Ovary (tissue), 9 donors: ENCODE measurements around the gene WFDC5. TPM values are rescaled to one million over a fixed set of nuclear protein-coding genes. Genes with fewer than 3 reads are reported as not detected.

ENCODE experiments used
- DNase-seq, 5 donors: peaks; one replicate each; pipeline ENCODE4 v3.0.0-alpha.2; 2019 to 2020
- H3K27ac ChIP-seq, 2 donors: fragments of 200-600 bp; one replicate each; pipeline versions ENCODE4 v1.5.1 to v1.8.0; 2019 to 2022
- H3K27me3 ChIP-seq: fragments of 200-600 bp; one replicate; pipeline ENCODE4 v1.8.0; 2022
- H3K36me3 ChIP-seq: fragments of 200-600 bp; sonication (generic); one replicate; pipeline ENCODE4 v1.5.1; 2019
- H3K4me1 ChIP-seq: one replicate; pipeline ENCODE4 v1.8.1; 2013; ENCODE audit warnings: mild to moderate bottlenecking, moderate library complexity; ENCODE audit not compliant: insufficient read depth
- H3K4me3 ChIP-seq: fragments of 200-600 bp; sonication (generic); one replicate; pipeline ENCODE4 v1.5.1; 2017
- H3K9me3 ChIP-seq, 2 donors: fragments of 200-600 bp in 1 of 2; sonication (generic) in 1 of 2; one replicate each; pipeline versions ENCODE4 v1.5.1 to v1.8.1; 2013 to 2019; ENCODE audit warnings: mild to moderate bottlenecking in 1 of 2, moderate library complexity in 1 of 2
- EP300 ChIP-seq: sonication (generic); formaldehyde crosslinking; IDR thresholded peaks from one replicate; pipeline ENCODE4 v1.6.1; 2017; ENCODE audit warnings: antibody characterized with exemption
- POLR2A ChIP-seq: fragments of 450-650 bp; IDR thresholded peaks from one replicate; pipeline ENCODE4 v1.6.1; 2017; ENCODE audit warnings: antibody characterized with exemption, mild to moderate bottlenecking, moderate library complexity
- WGBS, 3 donors: extraction: QIAGEN DNeasy Blood & Tissue Kit in 1 of 3; methylation state at CpG; one replicate each; pipeline versions ENCODE4 v1.1.5 to v1.1.7; 2013 to 2017; 5-methylcytosine and 5-hydroxymethylcytosine counted together
- intact Hi-C, 4 donors: fragments of 100-400 bp; cut with DNase I; formaldehyde crosslinking; loops; one replicate each; pipeline versions ENCODE4 v1.11.0 to v1.15.1; 2022 to 2023
- polyA plus RNA-seq, 2 donors: library from polyadenylated mRNA; stranded (reverse); fragments of 200-250 nt in 1 of 2; fragments of 350-450 nt in 1 of 2; fragmentation: Illumina TruSeq in 1 of 2; extraction: RNeasy Lipid Tissue Mini Kit (QIAGEN cat#74804) in 1 of 2; gene quantifications; one replicate each; pipeline ENCODE4 v1.2.3, GENCODE V29; 2013 to 2014
- total RNA-seq, 7 donors: library from RNA; depleted of rRNA in 2 of 7; stranded (reverse); fragments of >200 nt in 2 of 7; fragmentation: NEBNext Ultra II Directional in 3 of 7; extraction: Animal tissue kit (Norgen Biotek cat#: 25700) in 3 of 7; gene quantifications; one replicate each; pipeline versions ENCODE4 v1.1.0 to v1.2.4, GENCODE V29; 2016 to 2023
- TF ChIP-seq, protein P1 (sequence below), 3 donors: fragments of 450-650 bp in 2 of 3; fragments of 200-600 bp in 1 of 3; IDR thresholded peaks; one replicate each; pipeline versions ENCODE4 v1.5.1 to v1.8.0; 2016 to 2022; ENCODE audit warnings: antibody characterized with exemption in 3 of 3, mild to moderate bottlenecking in 1 of 3
- donor health status: DM: no; HTN: no; CAD: no; lungs with moderate emphysema.
- donor health status: DM: no; HTN: no; CAD: no.
- donor health status: Bipolar disorder and iron deficiency.
- donor health status: DM: yes; HTN: yes; CAD: no.
- donor health status: DM: no; HTN: no; CAD: no.
- donor health status: DM: yes; HTN: yes; CAD: no.

Gene WFDC5
- total and polyA plus RNA-seq, 9 donors, result not detected

DNA sequence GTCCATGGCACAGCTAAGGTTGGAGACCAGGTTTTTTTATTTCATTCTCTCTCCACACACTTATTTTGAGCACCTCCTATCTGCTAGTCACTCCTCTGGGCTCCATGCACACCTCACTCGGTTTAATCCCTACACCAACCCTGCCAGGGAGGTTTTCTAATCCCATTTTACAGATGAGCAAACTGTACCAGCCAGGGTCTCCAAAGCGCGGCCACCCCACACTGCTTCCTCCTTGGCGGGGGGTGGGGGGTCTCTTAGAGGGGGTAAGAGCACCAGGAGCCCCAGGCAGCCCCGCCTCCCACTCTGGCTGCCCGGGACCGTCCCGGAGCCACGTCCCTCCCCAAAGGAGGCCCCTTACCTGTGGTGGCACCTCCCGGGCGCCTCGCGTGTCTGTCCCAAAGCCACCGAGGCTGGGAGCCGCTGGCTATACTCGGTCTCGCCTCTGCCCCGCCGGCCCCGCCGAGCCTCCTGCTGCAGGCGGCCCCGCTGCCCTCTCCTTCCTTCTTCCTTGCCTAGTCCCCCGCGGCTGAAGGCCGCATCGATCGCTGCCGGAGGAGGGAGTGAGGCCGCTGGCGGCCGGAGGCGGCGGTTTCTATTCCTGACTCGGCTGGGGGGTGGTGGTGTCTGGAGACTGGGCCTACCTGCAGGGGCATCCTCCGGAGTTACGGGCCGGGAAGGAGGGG is 14.3 kb downstream of the WFDC5 start, which contains the start of gene KCNS1:
KCNS1 (minus strand) TSS at position 565 of the 683 bp plus-strand sequence. CDS start 1,891 bp downstream, outside the sequence.
- H3K9me3 ChIP-seq, result no peaks in the 10 kb centered on the region
- TF ChIP-seq POLR2A (no peak), EP300 (no peak)
- TF ChIP-seq, protein P1, sequence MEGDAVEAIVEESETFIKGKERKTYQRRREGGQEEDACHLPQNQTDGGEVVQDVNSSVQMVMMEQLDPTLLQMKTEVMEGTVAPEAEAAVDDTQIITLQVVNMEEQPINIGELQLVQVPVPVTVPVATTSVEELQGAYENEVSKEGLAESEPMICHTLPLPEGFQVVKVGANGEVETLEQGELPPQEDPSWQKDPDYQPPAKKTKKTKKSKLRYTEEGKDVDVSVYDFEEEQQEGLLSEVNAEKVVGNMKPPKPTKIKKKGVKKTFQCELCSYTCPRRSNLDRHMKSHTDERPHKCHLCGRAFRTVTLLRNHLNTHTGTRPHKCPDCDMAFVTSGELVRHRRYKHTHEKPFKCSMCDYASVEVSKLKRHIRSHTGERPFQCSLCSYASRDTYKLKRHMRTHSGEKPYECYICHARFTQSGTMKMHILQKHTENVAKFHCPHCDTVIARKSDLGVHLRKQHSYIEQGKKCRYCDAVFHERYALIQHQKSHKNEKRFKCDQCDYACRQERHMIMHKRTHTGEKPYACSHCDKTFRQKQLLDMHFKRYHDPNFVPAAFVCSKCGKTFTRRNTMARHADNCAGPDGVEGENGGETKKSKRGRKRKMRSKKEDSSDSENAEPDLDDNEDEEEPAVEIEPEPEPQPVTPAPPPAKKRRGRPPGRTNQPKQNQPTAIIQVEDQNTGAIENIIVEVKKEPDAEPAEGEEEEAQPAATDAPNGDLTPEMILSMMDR (IDR thresholded peaks at IDR 0.05), result no peak
- H3K4me1 ChIP-seq, result no peaks in the 10 kb centered on the region
- no peaks in the 10 kb centered on the region for H3K27me3 ChIP-seq
- H3K4me3 ChIP-seq, result no peak within 1 kb of the TSS
- no peak within 1 kb of the TSS for H3K27ac ChIP-seq
- intact Hi-C loops, result no loop called here
- DNase-seq, result no peak
- WGBS, 3 donors, result 3 to 8% (median 7%) methylated on average over 20 to 38 of the region's 38 CpGs
- H3K36me3 ChIP-seq, result no peaks in the 10 kb centered on the region

DNA sequence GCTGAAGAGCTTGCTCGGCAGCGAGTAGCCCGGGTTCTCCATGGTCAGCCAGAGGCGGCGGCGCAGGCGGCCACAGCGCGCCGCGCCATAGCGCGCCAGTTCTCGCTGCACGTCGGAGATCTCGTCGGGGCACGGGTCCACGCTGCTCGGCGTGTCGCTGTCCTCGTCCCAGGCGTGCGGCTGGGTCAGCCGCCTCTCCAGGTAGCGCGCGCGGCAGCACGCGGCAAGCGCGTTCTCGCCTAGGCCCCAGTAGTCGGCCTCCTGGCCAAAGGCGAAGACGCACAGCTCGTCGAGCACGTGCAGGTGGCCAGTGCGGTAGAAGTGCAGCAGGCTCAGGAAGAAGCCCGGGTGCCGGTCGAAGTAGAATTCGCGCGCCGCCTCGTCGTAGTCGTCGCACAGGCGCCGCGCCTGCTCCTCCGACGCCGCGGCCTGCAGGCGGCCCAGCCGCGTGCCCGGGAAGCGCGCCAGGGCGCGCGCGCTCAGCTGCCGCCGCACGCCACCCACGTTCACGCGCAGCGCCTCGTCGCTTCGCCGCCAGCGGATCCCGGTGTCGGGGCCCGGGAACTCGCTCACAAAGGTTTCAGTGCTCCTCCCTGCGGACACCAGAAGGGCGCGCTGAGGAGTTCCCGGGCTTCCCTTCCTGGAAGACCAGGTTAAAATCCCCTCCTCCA is 16.7 kb downstream of the WFDC5 start:
- intact Hi-C loops, result loop anchor here (5.0 to 10.0 kb wide), 2 partner anchors 83 to 86 kb away; no protein-coding TSS in a partner anchor
- Histone ChIP-seq H3K9me3 (no peaks in the 10 kb centered on the region), H3K4me1 (no peaks in the 10 kb centered on the region), H3K36me3 (no peaks in the 10 kb centered on the region), H3K27ac (no peak overlapping the region), H3K4me3 (no peak overlapping the region), H3K27me3 (no peaks in the 10 kb centered on the region)
- no peak for DNase-seq
- WGBS, 3 donors, result 2 to 4% (median 3%) methylated on average over 87 to 91 of the region's 91 CpGs
- TF ChIP-seq POLR2A (no peak), EP300 (no peak)
- TF ChIP-seq, protein P1 (IDR thresholded peaks at IDR 0.05), result no peak

DNA sequence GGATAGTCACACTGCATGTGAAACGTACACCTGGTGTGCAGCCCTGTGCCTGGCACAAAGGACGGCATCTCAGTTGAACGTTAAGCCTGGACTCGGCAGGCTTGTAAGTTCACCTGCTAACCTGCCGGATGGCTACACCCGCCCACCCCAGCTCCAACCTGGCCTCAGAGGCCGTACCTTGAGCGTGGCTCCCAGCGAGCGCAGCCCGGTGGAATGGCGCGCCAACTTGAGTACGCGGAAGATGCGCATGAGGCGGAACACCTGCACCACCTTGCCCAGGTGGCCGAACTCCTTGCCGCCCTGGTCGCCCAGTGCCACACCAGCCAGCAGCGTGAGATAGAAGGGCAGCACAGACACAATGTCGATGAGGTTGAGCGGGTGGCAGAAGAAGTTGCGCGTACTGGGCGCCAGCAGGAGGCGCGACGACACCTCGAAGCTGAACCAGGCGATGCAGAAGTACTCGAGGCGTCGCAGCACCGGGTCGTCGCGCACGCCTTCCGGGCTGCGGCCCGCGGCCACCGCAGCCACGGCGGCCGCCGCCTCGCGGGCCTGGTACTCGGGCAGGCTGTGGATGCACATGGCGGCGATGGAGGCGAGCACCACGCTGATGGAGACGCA is 17.4 kb downstream of the WFDC5 start:
- WGBS, 3 donors, result 24 to 27% (median 24%) methylated on average over 54 to 56 of the region's 56 CpGs
- Histone ChIP-seq H3K27me3 (no peaks in the 10 kb centered on the region), H3K4me3 (no peak overlapping the region), H3K9me3 (no peaks in the 10 kb centered on the region), H3K27ac (no peak overlapping the region), H3K4me1 (no peaks in the 10 kb centered on the region), H3K36me3 (no peaks in the 10 kb centered on the region)
- DNase-seq, result no peak
- TF ChIP-seq POLR2A (no peak), EP300 (no peak)
- TF ChIP-seq, protein P1 (IDR thresholded peaks at IDR 0.05), result no peak
- intact Hi-C loops, result loop anchor here (5.0 to 10.0 kb wide), 2 partner anchors 83 to 85 kb away; no protein-coding TSS in a partner anchor

DNA sequence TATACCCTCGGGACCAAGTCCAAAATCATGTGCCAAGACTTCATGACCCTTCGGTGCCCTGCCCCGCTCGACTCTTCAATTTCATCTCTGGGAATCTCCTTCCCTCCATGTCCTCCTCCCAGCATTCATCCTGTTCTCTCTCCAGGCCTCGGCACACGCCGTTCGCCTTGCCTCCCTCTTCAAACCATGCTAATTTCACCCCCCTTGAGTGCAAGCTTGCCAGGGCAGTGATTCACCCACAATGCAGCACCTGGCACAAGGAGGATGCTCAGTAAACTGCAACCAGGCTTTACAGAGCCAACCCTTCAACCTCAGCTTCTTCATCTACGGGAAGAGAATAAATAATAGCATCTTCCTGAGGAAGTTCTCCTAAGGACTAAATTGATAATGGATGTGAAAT is 18.2 kb downstream of the WFDC5 start:
- intact Hi-C loops, result loop anchor here (5.0 to 10.0 kb wide), 2 partner anchors 82 to 84 kb away; no protein-coding TSS in a partner anchor

More for the DNA sequence above, 18.2 kb downstream of the WFDC5 start:
- Histone ChIP-seq H3K4me1 (no peaks in the 10 kb centered on the region), H3K27me3 (no peaks in the 10 kb centered on the region), H3K27ac (no peak overlapping the region), H3K36me3 (no peaks in the 10 kb centered on the region), H3K9me3 (no peaks in the 10 kb centered on the region), H3K4me3 (no peak overlapping the region)
- 71 to 78% (median 73%) methylated on average over 9 of the region's 9 CpGs for WGBS, 3 donors
- DNase-seq, result no peak
- TF ChIP-seq, protein P1 (IDR thresholded peaks at IDR 0.05), result no peak
- TF ChIP-seq POLR2A, result no peak
- TF ChIP-seq EP300, result no peak
